ENCODE measurements around the gene TC2N.
"Not testable (repeated sequence)": the region's sequence is repeated elsewhere in the genome, so short reads cannot be mapped to it uniquely, and the experiment has no call there.

TC2N gene

GRCh38 chr14:91755570-91756295 lies 111.6 kb downstream of the TC2N start:
- no peak for DNase-seq (ENCODE audit: low read depth in 2 of 2, low spot score in 1 of 2)

- DNase-seq (ENCODE audit: low read depth in 2 of 2, low spot score in 1 of 2), result no peak
These were observed 112.5 kb downstream of the TC2N start for GRCh38 chr14:91754819-91755218.

DNA sequence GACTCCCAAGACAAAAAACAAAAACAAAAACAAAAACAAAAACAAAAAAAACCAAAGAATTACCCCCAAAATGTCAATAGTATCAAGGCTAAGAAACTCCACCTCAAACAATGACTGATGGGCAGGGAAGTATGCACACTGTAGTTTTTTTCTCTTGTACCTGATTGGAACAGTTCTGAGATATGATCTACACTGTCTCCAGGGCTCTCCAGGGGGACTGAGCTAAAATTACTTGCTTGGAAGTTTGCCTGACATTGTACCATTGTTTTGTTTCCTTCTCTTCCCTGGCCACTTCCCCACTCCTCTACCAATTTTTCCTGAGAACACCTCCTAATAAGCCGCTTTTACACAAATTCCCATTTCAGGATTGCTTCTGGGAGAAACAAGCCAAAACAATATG lies 113.2 kb downstream of the TC2N start:
- no peak for DNase-seq (ENCODE audit: low read depth in 2 of 2, low spot score in 1 of 2)

- no peak for DNase-seq (ENCODE audit: low read depth in 2 of 2, low spot score in 1 of 2)
These were observed 113.7 kb downstream of the TC2N start for GRCh38 chr14:91753501-91754128.

GRCh38 chr14:91752961-91753360 lies 114.4 kb downstream of the TC2N start:
- DNase-seq (ENCODE audit: low read depth in 2 of 2, low spot score in 1 of 2), result no peak

DNA sequence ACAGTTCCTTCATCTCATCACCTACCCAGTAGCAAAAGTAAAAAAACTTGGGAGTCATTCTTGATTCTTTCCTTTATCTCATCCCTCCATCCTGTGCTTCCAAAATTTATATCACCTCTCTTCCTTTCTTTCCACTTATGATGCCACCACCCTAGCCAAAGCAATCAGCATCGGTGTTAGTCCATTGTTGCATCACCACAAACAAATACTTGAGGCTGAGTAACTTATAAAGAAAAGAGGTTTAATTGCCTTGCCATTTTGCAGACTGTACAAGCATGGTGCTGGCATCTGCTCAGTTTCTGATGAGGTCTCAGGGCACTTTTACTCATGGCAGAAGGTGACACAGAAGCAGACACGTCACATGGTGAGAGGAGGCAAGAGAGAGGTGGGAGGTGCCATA lies 115.6 kb downstream of the TC2N start:
- no peak for DNase-seq (ENCODE audit: low read depth in 2 of 2, low spot score in 1 of 2)

DNA sequence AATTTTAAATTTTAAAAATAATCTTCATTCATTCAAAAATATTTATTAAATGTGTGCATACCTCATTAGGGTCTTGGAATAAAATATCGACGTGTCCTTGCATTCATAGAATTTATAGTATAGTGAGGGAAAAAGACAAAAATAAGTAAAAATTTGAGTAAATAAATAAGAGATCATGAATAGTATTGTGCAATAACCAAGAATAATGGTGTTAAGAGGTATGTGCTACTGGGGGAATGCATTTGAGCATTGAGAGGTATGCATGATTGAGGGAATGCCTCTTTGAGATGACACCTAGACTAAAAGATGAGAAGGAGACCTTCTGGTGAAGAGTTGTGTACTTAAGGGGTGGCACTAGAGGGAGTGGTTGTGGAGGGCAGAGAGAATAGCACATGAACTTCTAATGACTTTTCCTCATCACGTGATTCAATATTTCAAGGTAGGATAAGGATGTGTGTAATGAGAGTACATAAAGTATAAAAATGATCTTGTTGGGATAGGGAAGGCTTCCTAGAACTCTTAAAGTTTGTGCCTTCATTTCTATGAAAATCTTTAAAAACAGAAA lies 116.6 kb downstream of the TC2N start:
- no peak for DNase-seq (ENCODE audit: low read depth in 2 of 2, low spot score in 1 of 2)

- DNase-seq (ENCODE audit: low read depth in 2 of 2, low spot score in 1 of 2), result no peak
These were observed 117.5 kb downstream of the TC2N start for GRCh38 chr14:91749868-91750267.

- DNase-seq (ENCODE audit: low read depth in 2 of 2, low spot score in 1 of 2), result no peak
These were observed 119.3 kb downstream of the TC2N start for GRCh38 chr14:91748049-91748448.

- no peak for DNase-seq (ENCODE audit: low read depth in 2 of 2, low spot score in 1 of 2)
These were observed 122.0 kb downstream of the TC2N start for GRCh38 chr14:91745344-91745743.

DNA sequence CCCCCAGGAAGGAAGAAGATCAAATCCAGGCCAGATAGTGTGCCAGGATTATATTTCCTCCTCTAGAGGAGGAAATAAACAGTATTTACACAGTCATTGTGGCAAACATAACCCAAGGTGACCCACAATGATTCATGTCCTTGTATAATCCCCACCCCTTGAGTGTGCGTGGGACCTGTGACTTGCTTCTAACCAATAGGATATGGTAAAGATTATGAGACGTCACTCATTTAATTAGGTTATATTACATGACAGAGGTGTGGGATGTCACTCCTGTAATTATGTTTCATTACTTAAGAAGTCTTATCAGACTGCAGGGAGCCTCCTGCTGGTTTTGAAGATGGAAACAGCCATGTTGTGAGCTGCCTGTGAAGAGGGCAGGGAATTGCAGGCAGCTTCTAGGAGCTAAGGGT lies 123.3 kb downstream of the TC2N start:
- no peak for DNase-seq (ENCODE audit: low read depth in 2 of 2, low spot score in 1 of 2)

- DNase-seq (ENCODE audit: low read depth in 2 of 2, low spot score in 1 of 2), result no peak
These were observed 124.1 kb downstream of the TC2N start for GRCh38 chr14:91743305-91743653.

- no peak for DNase-seq (ENCODE audit: low read depth in 2 of 2, low spot score in 1 of 2)
These were observed 124.6 kb downstream of the TC2N start for GRCh38 chr14:91742621-91743304.

- not testable (repeated sequence) for DNase-seq (ENCODE audit: low read depth in 2 of 2, low spot score in 1 of 2)
These were observed 127.5 kb downstream of the TC2N start for GRCh38 chr14:91739867-91740266.

DNA sequence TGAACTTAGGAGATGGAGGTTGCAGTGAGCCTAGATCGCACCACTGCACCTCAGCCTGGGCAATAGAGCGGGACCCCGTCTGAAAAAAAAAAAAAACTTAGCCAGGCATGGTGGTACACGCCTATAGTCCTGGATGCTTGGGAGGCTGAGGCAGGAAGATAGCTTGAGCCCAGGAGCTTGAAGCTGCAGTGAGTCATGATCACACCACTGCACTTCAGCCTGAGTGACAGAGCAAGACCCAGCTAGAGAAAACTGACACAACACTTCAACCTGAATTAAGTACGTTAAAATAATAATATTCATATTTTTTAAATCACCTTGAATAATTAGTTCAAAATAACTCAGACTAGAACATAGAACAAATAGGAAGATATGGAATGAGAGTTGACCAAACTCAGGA lies 129.7 kb downstream of the TC2N start:
- DNase-seq (ENCODE audit: low read depth in 2 of 2, low spot score in 1 of 2), result no peak

GRCh38 chr14:91732859-91733477 lies 134.4 kb downstream of the TC2N start:
- DNase-seq (ENCODE audit: low read depth in 2 of 2, low spot score in 1 of 2), result no peak

- no peak for DNase-seq (ENCODE audit: low read depth in 2 of 2, low spot score in 1 of 2)
These were observed 134.9 kb downstream of the TC2N start for GRCh38 chr14:91732439-91732838.

DNA sequence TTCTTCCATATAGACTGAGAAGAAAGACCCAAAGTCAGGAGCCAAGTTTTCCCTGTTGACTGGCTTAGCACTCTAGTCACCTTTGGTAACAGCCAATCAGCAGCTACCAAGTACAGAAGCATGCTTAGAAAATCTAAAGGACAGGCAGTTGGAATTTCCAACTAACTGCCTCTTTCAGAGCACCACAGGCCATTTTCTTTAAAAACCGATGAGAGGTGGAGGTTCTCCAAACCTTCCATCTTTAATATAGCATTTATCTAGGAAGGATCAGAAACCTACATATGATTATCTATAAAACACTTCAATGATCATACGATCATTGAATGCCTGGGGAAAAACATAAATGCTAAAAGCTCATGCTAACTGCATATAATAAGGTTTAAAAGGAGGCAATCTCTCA lies 135.3 kb downstream of the TC2N start, which contains the start of gene CATSPERB:
Gene CATSPERB, minus strand, starts transcription at position 101 of the 400 bp plus-strand sequence. CDS start 2,607 bp downstream, outside the sequence.
- DNase-seq (ENCODE audit: low read depth in 2 of 2, low spot score in 1 of 2), result no peak

- DNase-seq (ENCODE audit: low read depth in 2 of 2, low spot score in 1 of 2), result no peak
These were observed 136.3 kb downstream of the TC2N start for GRCh38 chr14:91731018-91731417.

DNA sequence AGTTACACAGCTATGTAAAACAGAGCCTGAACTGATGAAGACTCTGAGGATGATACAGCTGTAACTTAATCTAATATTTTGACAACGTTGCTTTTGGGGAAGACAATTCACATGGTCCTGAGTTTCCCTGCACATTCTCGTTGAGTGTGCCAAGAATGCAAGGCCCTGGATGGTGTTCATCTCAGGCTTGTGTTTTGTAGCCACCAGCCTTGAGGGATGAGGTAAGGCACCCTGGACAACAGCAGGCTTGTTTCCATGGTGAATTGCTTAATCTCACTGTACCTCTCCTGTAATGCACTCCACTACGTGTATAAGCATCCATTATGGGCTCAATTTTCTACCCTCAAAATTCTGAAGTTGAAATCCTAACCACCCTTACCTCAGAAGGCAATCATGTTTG lies 137.6 kb downstream of the TC2N start:
- DNase-seq (ENCODE audit: low read depth in 2 of 2, low spot score in 1 of 2), result no peak

Data from stimulated activated CD8-positive, alpha-beta memory T cell treated with anti-CD3 and anti-CD28 coated beads, Interleukin-4, amount 100 ng/mL, for 4 hours (primary cell).